ENCODE results near the gene PTK6. TPM values are rescaled to one million over a fixed set of nuclear protein-coding genes. Genes with fewer than 3 reads are reported as not detected.

The PTK6 gene
- total and polyA plus RNA-seq, 8 donors: 0.61 to 4.5 (median 1.2) TPM

- H3K4me3 ChIP-seq: no peak overlapping the region
- intact Hi-C loops (cut with DNase I): no loop called here
- FAIRE-seq (no peak), DNase-seq (no peak), ATAC-seq (no peak)
- no peaks in the 10 kb centered on the region for H3K27me3 ChIP-seq
- H3K9me3 ChIP-seq: no peaks in the 10 kb centered on the region
- H3K27ac ChIP-seq: no peak overlapping the region
- H3K36me3 ChIP-seq: no peaks in the 10 kb centered on the region
- H3K4me1 ChIP-seq: peaks cover 0 to 3% (median 0%) of the 10 kb centered on the region in 3 donors
- TF ChIP-seq, protein P1, sequence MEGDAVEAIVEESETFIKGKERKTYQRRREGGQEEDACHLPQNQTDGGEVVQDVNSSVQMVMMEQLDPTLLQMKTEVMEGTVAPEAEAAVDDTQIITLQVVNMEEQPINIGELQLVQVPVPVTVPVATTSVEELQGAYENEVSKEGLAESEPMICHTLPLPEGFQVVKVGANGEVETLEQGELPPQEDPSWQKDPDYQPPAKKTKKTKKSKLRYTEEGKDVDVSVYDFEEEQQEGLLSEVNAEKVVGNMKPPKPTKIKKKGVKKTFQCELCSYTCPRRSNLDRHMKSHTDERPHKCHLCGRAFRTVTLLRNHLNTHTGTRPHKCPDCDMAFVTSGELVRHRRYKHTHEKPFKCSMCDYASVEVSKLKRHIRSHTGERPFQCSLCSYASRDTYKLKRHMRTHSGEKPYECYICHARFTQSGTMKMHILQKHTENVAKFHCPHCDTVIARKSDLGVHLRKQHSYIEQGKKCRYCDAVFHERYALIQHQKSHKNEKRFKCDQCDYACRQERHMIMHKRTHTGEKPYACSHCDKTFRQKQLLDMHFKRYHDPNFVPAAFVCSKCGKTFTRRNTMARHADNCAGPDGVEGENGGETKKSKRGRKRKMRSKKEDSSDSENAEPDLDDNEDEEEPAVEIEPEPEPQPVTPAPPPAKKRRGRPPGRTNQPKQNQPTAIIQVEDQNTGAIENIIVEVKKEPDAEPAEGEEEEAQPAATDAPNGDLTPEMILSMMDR (IDR thresholded peaks at IDR 0.05): no peak
- WGBS, 2 donors: 44 to 55% methylated on average over 4 of the region's 4 CpGs
Observed at GRCh38 chr20:63491635-63492230, 45.4 kb downstream of the PTK6 start.

GRCh38 chr20:63491078-63491477, 46.1 kb downstream of the PTK6 start:
- Histone ChIP-seq H3K4me3 (no peak overlapping the region), H3K4me1 (no peaks in the 10 kb centered on the region), H3K36me3 (no peaks in the 10 kb centered on the region), H3K27ac (no peak overlapping the region), H3K9me3 (no peaks in the 10 kb centered on the region), H3K27me3 (no peaks in the 10 kb centered on the region)
- ATAC-seq (no peak), DNase-seq (peak in 2 of 6 donors; percentile 5 to 43), FAIRE-seq (no peak)
- intact Hi-C loops (cut with DNase I): no loop called here
- TF ChIP-seq, protein P1 (IDR thresholded peaks at IDR 0.05): no peak
- WGBS, 2 donors: 46 to 58% methylated on average over 4 of the region's 4 CpGs

DNA sequence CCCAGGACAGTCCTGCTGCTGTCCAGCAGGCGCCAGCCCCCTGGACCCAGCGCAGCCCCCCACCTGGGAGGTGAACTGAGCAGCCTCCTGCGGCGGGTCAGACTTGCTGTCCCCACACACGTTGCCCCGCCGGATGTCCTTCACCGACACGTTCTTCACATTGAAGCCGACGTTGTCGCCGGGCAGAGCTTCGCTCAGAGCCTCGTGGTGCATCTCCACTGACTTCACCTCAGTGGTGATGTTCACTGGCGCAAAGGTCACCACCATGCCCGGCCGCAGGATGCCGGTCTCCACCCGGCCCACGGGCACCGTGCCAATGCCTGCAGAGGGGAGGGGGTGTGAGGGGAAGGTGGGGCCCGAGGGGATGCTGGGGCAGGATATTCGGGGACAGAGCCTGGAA, 46.8 kb downstream of the PTK6 start:
- H3K4me1 ChIP-seq: no peaks in the 10 kb centered on the region
- no peak overlapping the region for H3K27ac ChIP-seq
- no peaks in the 10 kb centered on the region for H3K36me3 ChIP-seq
- intact Hi-C loops (cut with DNase I): no loop called here
- DNase-seq (peak in 3 of 6 donors; percentile 26 to 56 (median 55)), FAIRE-seq (no peak), ATAC-seq (no peak)
- H3K9me3 ChIP-seq: no peaks in the 10 kb centered on the region
- TF ChIP-seq, protein P1 (IDR thresholded peaks at IDR 0.05): no peak
- H3K27me3 ChIP-seq: no peaks in the 10 kb centered on the region
- WGBS, 2 donors: 55 to 68% methylated on average over 24 of the region's 24 CpGs
- H3K4me3 ChIP-seq: no peak overlapping the region

DNA sequence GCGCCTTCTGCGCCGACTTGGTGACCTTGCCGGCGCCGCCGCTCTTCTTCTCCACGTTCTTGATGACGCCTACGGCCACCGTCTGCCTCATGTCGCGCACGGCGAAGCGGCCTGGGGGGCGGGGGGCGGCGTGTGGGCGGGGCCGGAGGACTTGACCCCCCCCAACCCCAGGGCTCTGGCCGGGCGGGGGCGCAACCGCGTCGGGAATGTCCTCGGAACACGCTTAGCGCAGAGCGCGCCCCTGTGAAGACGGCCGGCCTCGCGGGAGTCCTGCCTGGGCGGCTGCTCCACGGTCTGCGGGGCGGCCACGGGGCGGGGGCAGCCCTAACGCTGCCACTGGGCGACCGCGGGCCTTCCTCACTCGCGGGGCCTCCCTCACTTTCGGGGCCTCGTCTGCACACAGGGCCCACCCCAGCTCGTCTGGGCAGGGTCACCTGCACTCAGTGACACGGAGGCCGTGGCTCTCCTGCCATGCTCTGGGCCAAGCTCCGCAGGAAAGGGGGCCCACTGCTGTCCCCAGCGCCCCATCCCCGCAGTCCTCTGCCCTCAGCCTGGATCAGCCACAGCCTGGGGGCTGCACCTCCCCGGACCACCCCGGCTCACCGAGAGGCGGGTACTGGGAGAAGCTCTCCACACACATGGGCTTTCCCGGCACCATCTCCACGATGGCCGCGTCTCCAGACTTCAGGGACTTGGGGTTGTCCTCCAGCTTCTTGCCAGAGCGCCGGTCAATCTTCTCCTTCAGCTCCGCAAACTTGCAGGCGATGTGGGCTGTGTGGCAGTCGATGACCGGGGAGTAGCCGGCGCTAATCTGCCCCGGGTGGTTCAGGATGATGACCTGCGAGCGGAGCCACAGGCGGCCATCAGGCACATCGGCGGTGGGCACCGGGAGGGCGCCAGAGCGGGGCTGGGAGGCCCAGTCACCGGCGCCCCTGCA, 48.6 kb downstream of the PTK6 start:
- no peaks in the 10 kb centered on the region for H3K36me3 ChIP-seq
- no peaks in the 10 kb centered on the region for H3K4me1 ChIP-seq
- H3K27ac ChIP-seq: no peak overlapping the region
- no peak for FAIRE-seq
- no peaks in the 10 kb centered on the region for H3K9me3 ChIP-seq
- 12 to 19% methylated on average over 48 to 83 of the region's 83 CpGs for WGBS, 2 donors
- TF ChIP-seq, protein P1 (IDR thresholded peaks at IDR 0.05): no peak
- no peaks in the 10 kb centered on the region for H3K27me3 ChIP-seq
- H3K4me3 ChIP-seq: no peak overlapping the region
- peak in 1 of 6 donors; percentile 72 for DNase-seq
- intact Hi-C loops (cut with DNase I): no loop called here
- no peak for ATAC-seq
